ENCODE data around the gene MFAP5. TPM values are rescaled to one million over a fixed set of nuclear protein-coding genes. Genes with fewer than 3 reads are reported as not detected.

The MFAP5 gene
- polyA plus RNA-seq, 2 of the 4 experiments (the other 2 are of a cell fraction) = 0.40 TPM

GRCh38 chr12:8647968-8648367, 14.7 kb downstream of the MFAP5 start:
- no peaks in the 10 kb centered on the region for H3K9me3 ChIP-seq
- ATAC-seq (no peak), DNase-seq (ENCODE audit: low read depth in 1 of 2, low spot score in 1 of 2) (no peak), FAIRE-seq (no peak)
- no peaks in the 10 kb centered on the region for H3K4me1 ChIP-seq
- no peak overlapping the region for H3K4me3 ChIP-seq
- WGBS (ENCODE audit: missing lambda C conversion rate) = 69% methylated on average over 5 of the region's 5 CpGs
- TF ChIP-seq CBX8 (IDR thresholded peaks at IDR 0.05) (no peak), MYC (IDR thresholded peaks at IDR 0.05; ENCODE audit: borderline replicate concordance, low read length) (no peak), MAZ (IDR thresholded peaks at IDR 0.05; ENCODE audit: borderline replicate concordance, low read depth, low read length) (no peak), FOXS1 (CRISPR knock-in tag; IDR thresholded peaks at IDR 0.05) (no peak), FOSL2 (IDR thresholded peaks at IDR 0.05) (no peak), FOSL2 (CRISPR knock-in tag; IDR thresholded peaks at IDR 0.05) (no peak), EHF (CRISPR knock-in tag; IDR thresholded peaks at IDR 0.05) (no peak), MAFK (IDR thresholded peaks at IDR 0.05; ENCODE audit: partially characterized antibody) (no peak), NFE2L2 (conservative IDR thresholded peaks at IDR 0.05; ENCODE audit: low read length) (no peak), KDM1A (IDR thresholded peaks at IDR 0.05; ENCODE audit: low read depth) (no peak), HES2 (IDR thresholded peaks at IDR 0.05) (no peak)
- TF ChIP-seq, protein P1, sequence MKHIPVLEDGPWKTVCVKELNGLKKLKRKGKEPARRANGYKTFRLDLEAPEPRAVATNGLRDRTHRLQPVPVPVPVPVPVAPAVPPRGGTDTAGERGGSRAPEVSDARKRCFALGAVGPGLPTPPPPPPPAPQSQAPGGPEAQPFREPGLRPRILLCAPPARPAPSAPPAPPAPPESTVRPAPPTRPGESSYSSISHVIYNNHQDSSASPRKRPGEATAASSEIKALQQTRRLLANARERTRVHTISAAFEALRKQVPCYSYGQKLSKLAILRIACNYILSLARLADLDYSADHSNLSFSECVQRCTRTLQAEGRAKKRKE (CRISPR knock-in tag; IDR thresholded peaks at IDR 0.05; ENCODE audit: low read depth) = no peak
- ChIA-PET POLR2A (no interaction called here), CTCF (interaction anchor here (1.1 to 6.0 kb wide), 4 partner anchors 10 to 401 kb away, joined by 3 to 38 read pairs (median 6); no protein-coding TSS in a partner anchor)
- H3K4me2 ChIP-seq = no peak overlapping the region
- H3K27ac ChIP-seq = no peak overlapping the region

- DNase-seq (ENCODE audit: low read depth in 1 of 2, low spot score in 1 of 2) = no peak
- H3K4me1 ChIP-seq = no peaks in the 10 kb centered on the region
- no peak for ATAC-seq
- FAIRE-seq = peak; percentile 43
- H3K4me2 ChIP-seq = no peak overlapping the region
- ChIA-PET CTCF (interaction anchor here (0.6 to 6.0 kb wide), 4 partner anchors 13 to 405 kb away, joined by 3 to 38 read pairs (median 4); no protein-coding TSS in a partner anchor), POLR2A (no interaction called here)
- 40% methylated on average over 5 of the region's 5 CpGs for WGBS (ENCODE audit: missing lambda C conversion rate)
- no peak overlapping the region for H3K27ac ChIP-seq
- no peak overlapping the region for H3K4me3 ChIP-seq
- H3K9me3 ChIP-seq = no peaks in the 10 kb centered on the region
- no peak for TF ChIP-seq SMC3 (IDR thresholded peaks at IDR 0.05)
- no peak for TF ChIP-seq RFX5 (IDR thresholded peaks at IDR 0.05)
- no peak for TF ChIP-seq GATA3 (IDR thresholded peaks at IDR 0.05; ENCODE audit: borderline replicate concordance)
- no peak for TF ChIP-seq HES2 (IDR thresholded peaks at IDR 0.05)
- TF ChIP-seq, protein P2, sequence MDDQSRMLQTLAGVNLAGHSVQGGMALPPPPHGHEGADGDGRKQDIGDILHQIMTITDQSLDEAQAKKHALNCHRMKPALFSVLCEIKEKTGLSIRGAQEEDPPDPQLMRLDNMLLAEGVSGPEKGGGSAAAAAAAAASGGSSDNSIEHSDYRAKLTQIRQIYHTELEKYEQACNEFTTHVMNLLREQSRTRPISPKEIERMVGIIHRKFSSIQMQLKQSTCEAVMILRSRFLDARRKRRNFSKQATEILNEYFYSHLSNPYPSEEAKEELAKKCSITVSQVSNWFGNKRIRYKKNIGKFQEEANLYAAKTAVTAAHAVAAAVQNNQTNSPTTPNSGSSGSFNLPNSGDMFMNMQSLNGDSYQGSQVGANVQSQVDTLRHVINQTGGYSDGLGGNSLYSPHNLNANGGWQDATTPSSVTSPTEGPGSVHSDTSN (IDR thresholded peaks at IDR 0.05) = no peak
- TF ChIP-seq ESRRA (IDR thresholded peaks at IDR 0.05; ENCODE audit: borderline replicate concordance, low read length) = no peak
- no peak for TF ChIP-seq POLR2AphosphoS2 (conservative IDR thresholded peaks at IDR 0.05; ENCODE audit: low read length)
- no peak for TF ChIP-seq NPAS2 (CRISPR knock-in tag; IDR thresholded peaks at IDR 0.05; ENCODE audit: borderline replicate concordance)
- TF ChIP-seq RAD21 (conservative IDR thresholded peaks at IDR 0.05 in 1 of 2, IDR thresholded peaks at IDR 0.05 in 1 of 2) = no peak
- no peak for TF ChIP-seq HOXA7 (CRISPR knock-in tag; IDR thresholded peaks at IDR 0.05)
- no peak for TF ChIP-seq FOSB (CRISPR knock-in tag; IDR thresholded peaks at IDR 0.05)
- no peak for TF ChIP-seq MYC (IDR thresholded peaks at IDR 0.05; ENCODE audit: borderline replicate concordance, low read length)
- TF ChIP-seq E2F6 (IDR thresholded peaks at IDR 0.05; ENCODE audit: borderline replicate concordance, low read depth) = no peak
- TF ChIP-seq CEBPB (IDR thresholded peaks at IDR 0.05) = no peak
- TF ChIP-seq EHMT2 (IDR thresholded peaks at IDR 0.05; ENCODE audit: low read depth) = no peak
- TF ChIP-seq TFCP2L1 (CRISPR knock-in tag; IDR thresholded peaks at IDR 0.05) = no peak
- TF ChIP-seq ZNF302 (CRISPR knock-in tag; IDR thresholded peaks at IDR 0.05) = no peak
- no peak for TF ChIP-seq CBX8 (IDR thresholded peaks at IDR 0.05)
- no peak for TF ChIP-seq FOXS1 (CRISPR knock-in tag; IDR thresholded peaks at IDR 0.05)
These were observed 18.0 kb downstream of the MFAP5 start for GRCh38 chr12:8644345-8645248.

Measured in A549 (cell line).